Sigmoid colon (tissue), 7 donors: ENCODE results near the gene BYSL. TPM values are rescaled to one million over a fixed set of nuclear protein-coding genes. Genes with fewer than 3 reads are reported as not detected.

ENCODE experiments used
- DNase-seq: peaks from one replicate; pipeline ENCODE4 v3.0.0-alpha.2; 2019
- H3K27ac ChIP-seq, 4 donors: fragments of 200-600 bp; sonication (generic); one replicate each; pipeline ENCODE4 v1.5.1; 2016 to 2019; ENCODE audit warnings: mild to moderate bottlenecking in 1 of 4
- H3K27me3 ChIP-seq, 3 donors: fragments of 200-600 bp; sonication (generic); one replicate each; pipeline ENCODE4 v1.5.1; 2019; ENCODE audit warnings: mild to moderate bottlenecking in 1 of 3
- H3K36me3 ChIP-seq, 4 donors: fragments of 200-600 bp; sonication (generic); one replicate each; pipeline ENCODE4 v1.5.1; 2016 to 2019
- H3K4me1 ChIP-seq, 4 donors: fragments of 200-600 bp; sonication (generic); one replicate each; pipeline ENCODE4 v1.5.1; 2017 to 2019
- H3K4me3 ChIP-seq, 4 donors: fragments of 200-600 bp; sonication (generic); one replicate each; pipeline ENCODE4 v1.5.1; 2017 to 2019; ENCODE audit warnings: mild to moderate bottlenecking in 2 of 4, moderate library complexity in 1 of 4
- H3K9me3 ChIP-seq, 4 donors: fragments of 200-600 bp in 3 of 4; sonication (generic) in 3 of 4; one replicate each; pipeline versions ENCODE4 v1.5.1 to v1.6.1; 2013 to 2019
- CTCF ChIP-seq, 4 experiments: fragments of 450-650 bp in 3 of 4; fragments of 200-600 bp in 1 of 4; IDR thresholded peaks; one replicate each; pipeline ENCODE4 v1.5.1; 2016 to 2019; ENCODE audit warnings: antibody characterized with exemption in 4 of 4, mild to moderate bottlenecking in 3 of 4, moderate library complexity in 2 of 4
- EP300 ChIP-seq, 4 donors: sonication (generic); formaldehyde crosslinking; IDR thresholded peaks; one replicate each; pipeline ENCODE4 v1.6.1; 2017; ENCODE audit warnings: antibody characterized with exemption in 4 of 4
- POLR2A ChIP-seq, 2 donors: fragments of 450-650 bp; IDR thresholded peaks; one replicate each; pipeline ENCODE4 v1.6.1; 2016; ENCODE audit warnings: antibody characterized with exemption in 2 of 2, mild to moderate bottlenecking in 2 of 2, moderate library complexity in 2 of 2
- POLR2AphosphoS5 ChIP-seq, 4 donors: sonication (generic); formaldehyde crosslinking; IDR thresholded peaks; one replicate each; pipeline ENCODE4 v1.6.1; 2017; ENCODE audit warnings: antibody characterized with exemption in 4 of 4
- WGBS, 2 donors: extraction: QIAGEN DNeasy Blood & Tissue Kit; methylation state at CpG; one replicate each; pipeline ENCODE4 v1.1.7; 2013; 5-methylcytosine and 5-hydroxymethylcytosine counted together
- intact Hi-C: fragments of 100-400 bp; cut with DNase I; formaldehyde crosslinking; loops from one replicate; pipeline ENCODE4 v1.15.1; 2023
- polyA plus RNA-seq, 3 donors: library from polyadenylated mRNA; stranded (reverse); fragments of 200-250 nt; gene quantifications; one replicate each; pipeline ENCODE4 v1.2.3, GENCODE V29; 2013
- total RNA-seq, 4 donors: library from RNA; depleted of rRNA; stranded (reverse); fragments of >200 nt; gene quantifications; one replicate each; pipeline ENCODE4 v1.1.0, GENCODE V29; 2016
- donor health status: healthy with polysubstance abuse.
- donor health status: Bipolar disorder and iron deficiency.
- donor health status: healthy.

Gene BYSL
- total and polyA plus RNA-seq, 7 donors = 2.9 to 14.0 (median 5.0) TPM

- H3K4me1 ChIP-seq = peaks cover 0 to 34% (median 31%) of the 10 kb centered on the region in 4 donors
- H3K4me3 ChIP-seq = no peak overlapping the region
- no peaks in the 10 kb centered on the region for H3K36me3 ChIP-seq
- H3K27me3 ChIP-seq = no peaks in the 10 kb centered on the region
- no peak overlapping the region for H3K27ac ChIP-seq
- intact Hi-C loops = loop anchor here (5.0 kb wide), 1 partner anchor 161 kb away; the partner anchor contains the start of gene PRICKLE4
- TF ChIP-seq EP300 (IDR thresholded peaks at IDR 0.05) = no peak
- no peak for TF ChIP-seq CTCF (IDR thresholded peaks at IDR 0.05)
- TF ChIP-seq POLR2AphosphoS5 (IDR thresholded peaks at IDR 0.05) = no peak
- DNase-seq = no peak
- H3K9me3 ChIP-seq = no peaks in the 10 kb centered on the region
Measured at GRCh38 chr6:41943456-41943855, 22.2 kb downstream of the BYSL start.

- intact Hi-C loops = no loop called here
- H3K27ac ChIP-seq = no peak overlapping the region
- TF ChIP-seq POLR2A (IDR thresholded peaks at IDR 0.05) (no peak), CTCF (IDR thresholded peaks at IDR 0.05) (no peak), EP300 (IDR thresholded peaks at IDR 0.05) (no peak), POLR2AphosphoS5 (IDR thresholded peaks at IDR 0.05) (no peak)
- H3K4me3 ChIP-seq = no peak overlapping the region
- H3K9me3 ChIP-seq = no peaks in the 10 kb centered on the region
- H3K27me3 ChIP-seq = no peaks in the 10 kb centered on the region
- no peaks in the 10 kb centered on the region for H3K36me3 ChIP-seq
- no peak for DNase-seq
- no peaks in the 10 kb centered on the region for H3K4me1 ChIP-seq
- WGBS, 2 donors = 86 to 90% methylated on average over 10 of the region's 10 CpGs
Measured at GRCh38 chr6:41947581-41948220, 26.4 kb downstream of the BYSL start.

GRCh38 chr6:41954668-41955067 lies 33.4 kb downstream of the BYSL start:
- 93 to 99% methylated on average over 2 of the region's 2 CpGs for WGBS, 2 donors
- intact Hi-C loops = no loop called here
- no peaks in the 10 kb centered on the region for H3K27me3 ChIP-seq
- no peaks in the 10 kb centered on the region for H3K9me3 ChIP-seq
- no peaks in the 10 kb centered on the region for H3K36me3 ChIP-seq
- DNase-seq = no peak
- no peaks in the 10 kb centered on the region for H3K4me1 ChIP-seq
- no peak overlapping the region for H3K27ac ChIP-seq
- TF ChIP-seq CTCF (IDR thresholded peaks at IDR 0.05) = no peak
- no peak for TF ChIP-seq POLR2A (IDR thresholded peaks at IDR 0.05)
- no peak for TF ChIP-seq POLR2AphosphoS5 (IDR thresholded peaks at IDR 0.05)
- no peak for TF ChIP-seq EP300 (IDR thresholded peaks at IDR 0.05)
- no peak overlapping the region for H3K4me3 ChIP-seq

GRCh38 chr6:41955412-41955811 lies 34.1 kb downstream of the BYSL start:
- 80 to 86% methylated on average over 2 of the region's 2 CpGs for WGBS, 2 donors
- Histone ChIP-seq H3K27me3 (no peaks in the 10 kb centered on the region), H3K36me3 (no peaks in the 10 kb centered on the region), H3K4me1 (no peaks in the 10 kb centered on the region), H3K27ac (no peak overlapping the region), H3K9me3 (no peaks in the 10 kb centered on the region), H3K4me3 (no peak overlapping the region)
- no peak for DNase-seq
- intact Hi-C loops = no loop called here
- TF ChIP-seq CTCF (IDR thresholded peaks at IDR 0.05) (no peak), POLR2A (IDR thresholded peaks at IDR 0.05) (no peak), POLR2AphosphoS5 (IDR thresholded peaks at IDR 0.05) (no peak), EP300 (IDR thresholded peaks at IDR 0.05) (no peak)

- intact Hi-C loops = no loop called here
- Histone ChIP-seq H3K27ac (no peak overlapping the region), H3K9me3 (no peaks in the 10 kb centered on the region), H3K4me3 (no peak overlapping the region), H3K27me3 (no peaks in the 10 kb centered on the region), H3K4me1 (no peaks in the 10 kb centered on the region), H3K36me3 (no peaks in the 10 kb centered on the region)
- WGBS, 2 donors = 82 to 87% methylated on average over 4 of the region's 4 CpGs
- TF ChIP-seq POLR2AphosphoS5 (IDR thresholded peaks at IDR 0.05) (no peak), EP300 (IDR thresholded peaks at IDR 0.05) (no peak), CTCF (IDR thresholded peaks at IDR 0.05) (no peak), POLR2A (IDR thresholded peaks at IDR 0.05) (no peak)
- DNase-seq = no peak
Measured at GRCh38 chr6:41957117-41957516, 35.8 kb downstream of the BYSL start.
